Occipital lobe (tissue), 2 donors: ENCODE data around the gene WFDC11. TPM values are rescaled to one million over a fixed set of nuclear protein-coding genes. Genes with fewer than 3 reads are reported as not detected.
"Not testable (repeated sequence)": the region's sequence is repeated elsewhere in the genome, so short reads cannot be mapped to it uniquely, and the experiment has no call there.

ENCODE experiments used
- DNase-seq: peaks from one replicate; lab custom pipeline; 2025; lab: John Stamatoyannopoulos, UW
- total RNA-seq: library from RNA; depleted of rRNA; stranded (reverse); fragments of >200 nt; gene quantifications from one replicate; pipeline ENCODE4 v1.2.3, GENCODE V29; 2014

WFDC11 gene
- not detected for total RNA-seq

DNA sequence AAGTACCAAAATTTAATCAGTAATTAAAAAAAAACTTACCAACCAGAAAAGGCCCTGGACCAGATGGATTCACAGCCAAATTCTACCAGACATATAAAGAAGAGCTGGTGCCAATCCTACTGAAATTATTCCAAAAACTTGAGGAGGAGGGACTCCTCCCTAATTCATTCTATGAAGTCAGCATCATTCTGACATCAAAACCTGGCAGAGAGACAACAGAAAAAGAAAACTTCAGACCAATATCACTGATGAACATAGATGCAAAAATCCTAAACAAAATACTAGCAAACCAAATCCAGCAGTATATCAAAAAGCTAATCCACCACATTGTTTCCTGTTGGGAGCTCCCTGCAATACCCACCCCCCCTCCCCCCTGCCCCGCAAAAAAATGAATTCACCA, at the start of gene WFDC11:
Gene WFDC11, minus strand, starts transcription at position 101 of the 400 bp plus-strand sequence. CDS start 19,639 bp downstream, outside the sequence.
- no peak for DNase-seq

- DNase-seq, result not testable (repeated sequence)
Measured at GRCh38 chr20:45716141-45716688, 46.2 kb upstream of the WFDC11 start.

DNA sequence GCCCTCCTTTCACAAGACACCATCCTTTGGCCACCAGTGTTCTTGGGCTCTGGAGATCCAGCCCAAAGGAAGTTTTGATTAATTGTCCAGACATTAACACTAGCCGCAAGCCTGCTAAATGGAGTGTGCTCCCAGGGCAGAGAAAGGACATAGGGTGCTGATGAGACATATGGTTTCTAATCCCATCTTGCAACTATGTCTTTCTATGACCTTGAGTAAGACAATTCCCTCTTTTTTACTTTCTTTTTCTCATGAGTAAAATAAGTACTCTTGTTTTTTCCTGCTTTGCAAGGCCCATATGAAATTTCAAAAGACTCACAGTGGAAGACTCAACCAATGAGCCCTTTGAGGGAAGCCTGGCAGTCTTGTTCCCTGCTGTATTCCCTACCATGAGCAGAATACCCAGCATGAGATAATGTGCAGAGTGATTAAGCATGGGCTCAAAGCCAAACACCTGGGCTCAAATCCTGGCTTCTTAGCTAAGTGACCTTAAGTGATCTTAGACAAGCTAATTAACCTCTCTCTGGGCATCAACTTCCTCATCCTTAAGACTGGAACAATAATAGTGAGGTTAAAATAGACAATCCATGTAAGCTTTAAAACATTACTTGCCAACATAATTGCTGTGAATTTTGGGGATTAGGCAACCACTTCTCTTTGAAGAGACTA, 35.1 kb upstream of the WFDC11 start, which contains the start of gene WFDC10B:
Gene WFDC10B, minus strand, starts transcription at position 51 of the 669 bp plus-strand sequence. CDS start 19,027 bp downstream, outside the sequence.
- DNase-seq, result no peak

- DNase-seq, result no peak
Measured at GRCh38 chr20:45701873-45702272, 31.8 kb upstream of the WFDC11 start, which contains the start of gene WFDC13. Gene WFDC13 (plus strand): TSS chr20:45702038. CDS start chr20:45702124, 86 bp downstream.

- DNase-seq, result no peak
Measured at GRCh38 chr20:45701104-45701503, 31.1 kb upstream of the WFDC11 start.

GRCh38 chr20:45695496-45695895, 25.5 kb upstream of the WFDC11 start:
- no peak for DNase-seq

DNA sequence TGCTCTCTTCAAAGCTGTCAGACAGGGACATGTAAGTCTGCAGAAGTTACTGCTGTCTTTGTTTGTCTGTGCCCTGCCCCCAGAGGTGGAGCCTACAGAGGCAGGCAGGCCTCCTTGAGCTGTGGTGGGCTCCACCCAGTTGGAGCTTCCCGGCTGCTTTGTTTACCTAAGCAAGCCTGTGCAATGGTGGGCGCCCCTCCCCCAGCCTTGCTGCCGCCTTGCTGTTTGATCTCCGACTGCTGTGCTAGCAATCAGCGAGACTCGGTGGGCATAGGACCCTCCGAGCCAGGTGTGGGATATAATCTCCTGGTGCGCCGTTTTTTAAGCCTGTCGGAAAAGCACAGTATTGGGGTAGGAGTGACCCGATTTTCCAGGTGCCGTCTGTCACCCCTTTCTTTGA, 23.3 kb upstream of the WFDC11 start:
- not testable (repeated sequence) for DNase-seq

DNA sequence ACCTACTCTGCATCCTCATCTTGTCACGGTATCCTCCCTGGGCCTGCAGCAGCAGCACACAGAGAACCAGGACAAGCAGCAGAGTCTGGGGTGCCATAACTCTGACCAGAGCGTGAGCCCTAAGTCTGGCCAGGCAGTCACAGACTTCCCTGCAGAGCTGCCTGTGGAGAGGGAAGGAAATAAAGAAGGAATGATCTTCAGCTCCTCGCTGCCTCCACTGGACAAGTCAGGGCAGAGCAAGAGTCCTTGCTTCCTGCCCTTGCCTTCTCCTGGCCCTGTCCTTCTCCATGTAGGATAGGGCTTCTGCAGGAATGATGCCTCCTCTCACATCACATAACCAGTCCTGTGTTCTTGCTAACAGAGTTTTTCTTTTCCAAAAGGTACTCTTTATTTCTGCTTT, 15.9 kb upstream of the WFDC11 start:
- no peak for DNase-seq

DNA sequence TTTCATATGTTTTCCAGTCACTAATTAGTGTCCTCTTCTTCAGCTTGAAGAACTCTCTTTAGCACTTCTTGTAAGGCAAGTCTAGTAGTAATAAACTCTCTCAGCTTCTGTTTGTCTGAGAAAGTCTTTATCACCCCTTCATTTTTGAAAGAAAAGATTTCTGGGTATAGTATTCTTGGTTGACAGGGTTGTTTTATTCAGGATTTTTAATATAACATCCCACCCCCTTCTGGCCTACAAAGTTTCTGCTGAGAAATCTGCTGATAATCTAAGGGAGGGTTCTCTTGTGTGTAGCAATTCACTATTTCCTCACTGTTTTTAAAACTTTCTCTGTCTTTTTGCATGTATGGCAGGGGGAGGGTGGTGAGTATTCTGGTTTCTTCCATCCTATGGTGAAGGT, 9.6 kb upstream of the WFDC11 start:
- DNase-seq, result no peak

- no peak for DNase-seq
Measured at GRCh38 chr20:45672765-45673164, 2.7 kb upstream of the WFDC11 start.

DNA sequence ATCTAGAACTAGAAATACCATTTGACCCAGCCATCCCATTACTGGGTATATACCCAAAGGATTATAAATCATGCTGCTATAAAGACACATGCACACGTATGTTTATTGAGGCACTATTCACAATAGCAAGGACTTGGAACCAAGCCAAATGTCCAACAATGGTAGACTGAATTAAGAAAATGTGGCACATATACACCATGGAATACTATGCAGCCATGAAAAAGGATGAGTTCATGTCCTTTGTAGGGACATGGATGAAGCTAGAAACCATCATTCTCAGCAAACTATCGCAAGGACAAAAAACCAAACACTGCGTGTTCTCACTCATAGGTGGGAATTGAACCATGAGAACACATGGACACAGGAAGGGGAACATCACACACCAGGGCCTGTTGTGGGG, 13.0 kb downstream of the WFDC11 start:
- DNase-seq, result not testable (repeated sequence)

DNA sequence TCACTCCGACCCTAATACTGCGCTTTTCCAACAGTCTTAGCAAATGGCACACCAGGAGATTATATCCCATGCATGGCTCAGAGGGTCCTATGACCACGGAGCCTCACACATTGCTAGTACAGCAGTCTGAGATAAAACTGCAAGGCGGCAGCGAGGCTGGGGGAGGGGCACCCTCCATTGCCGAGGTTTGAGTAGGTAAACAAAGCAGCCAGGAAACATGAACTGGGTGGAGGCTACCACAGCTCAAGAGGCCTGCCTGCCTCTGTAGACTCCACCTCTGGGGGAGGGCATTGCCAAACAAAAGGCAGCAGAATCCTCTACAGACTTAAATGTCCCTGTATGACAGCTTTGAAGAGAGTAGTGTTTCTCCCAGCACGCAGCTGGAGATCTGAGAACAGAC, 18.3 kb downstream of the WFDC11 start:
- DNase-seq, result not testable (repeated sequence)

DNA sequence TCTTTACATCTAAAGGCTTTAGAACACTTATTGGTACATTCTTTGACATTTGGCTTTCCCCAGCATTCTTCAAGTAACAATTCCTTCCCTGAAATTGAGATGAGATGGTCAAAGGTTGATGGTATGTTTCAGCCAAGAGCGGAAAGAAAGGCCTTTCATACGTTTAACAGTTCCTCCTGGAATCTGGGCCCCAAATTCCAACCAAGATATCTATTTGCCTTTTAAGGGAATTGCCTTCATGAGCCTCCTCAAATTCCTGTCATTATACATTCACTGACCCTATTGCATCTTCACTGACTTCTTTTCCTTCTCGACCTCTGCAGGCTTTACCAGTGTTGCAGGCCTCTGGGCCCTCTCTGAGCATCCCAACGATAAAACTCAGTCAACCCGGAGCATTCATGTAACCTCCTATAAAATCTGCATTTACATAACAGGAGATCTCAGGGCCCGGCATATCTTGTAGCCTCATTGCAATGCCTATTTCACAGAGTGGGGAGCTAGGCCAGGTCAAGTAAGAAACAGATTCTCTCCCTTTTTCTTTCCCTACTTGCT, 20.7 kb downstream of the WFDC11 start:
- DNase-seq, result no peak

DNA sequence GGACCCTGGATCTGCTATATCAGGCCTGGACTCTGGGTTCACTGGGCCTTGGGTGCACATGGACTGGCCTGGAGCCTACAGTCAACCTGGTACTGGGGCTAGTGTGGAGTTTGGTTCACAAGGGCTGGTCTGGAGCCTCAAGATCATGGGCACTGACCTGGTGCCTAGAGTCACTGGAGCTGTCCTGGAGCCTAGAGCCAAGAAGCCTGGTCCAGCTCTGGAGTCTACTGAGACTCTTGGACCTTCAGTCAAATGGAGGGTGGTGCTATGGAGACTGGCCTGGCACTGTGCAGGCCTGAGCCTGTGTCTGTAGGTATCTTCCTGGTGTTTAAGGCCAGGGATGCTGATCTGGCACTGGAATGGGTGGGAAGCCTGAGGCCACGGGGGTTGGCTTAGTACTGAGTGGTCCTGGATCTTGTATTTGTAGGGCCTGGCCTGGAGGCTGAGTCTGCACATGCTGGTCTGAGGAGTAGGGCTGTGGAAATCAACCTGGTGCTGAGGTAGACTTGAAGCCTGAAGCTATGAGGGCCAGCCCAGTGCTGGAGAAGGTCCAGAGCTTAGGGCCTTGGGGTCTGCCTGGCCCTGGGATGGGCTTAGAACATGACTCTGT, 22.5 kb downstream of the WFDC11 start:
- no peak for DNase-seq

DNA sequence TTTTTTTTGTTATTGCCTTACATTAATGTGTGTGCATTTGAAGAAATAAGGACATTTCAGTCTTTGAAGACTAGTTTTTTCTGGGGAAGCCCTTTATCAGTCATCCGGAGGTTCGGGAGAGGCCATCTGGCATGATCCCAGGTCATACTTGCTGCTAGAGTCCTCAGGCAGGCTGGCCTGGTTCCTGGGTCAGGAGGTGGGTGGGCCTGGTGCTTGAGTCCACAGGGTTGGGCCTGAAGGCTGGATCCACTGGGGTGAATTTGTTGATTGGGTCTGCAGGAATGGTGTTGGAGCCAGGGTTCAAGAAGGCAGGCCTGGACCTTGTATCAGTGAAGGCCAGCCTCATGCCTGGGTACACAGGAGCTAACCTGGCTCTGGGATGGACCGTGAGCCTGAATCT, 23.2 kb downstream of the WFDC11 start:
- DNase-seq, result no peak

DNA sequence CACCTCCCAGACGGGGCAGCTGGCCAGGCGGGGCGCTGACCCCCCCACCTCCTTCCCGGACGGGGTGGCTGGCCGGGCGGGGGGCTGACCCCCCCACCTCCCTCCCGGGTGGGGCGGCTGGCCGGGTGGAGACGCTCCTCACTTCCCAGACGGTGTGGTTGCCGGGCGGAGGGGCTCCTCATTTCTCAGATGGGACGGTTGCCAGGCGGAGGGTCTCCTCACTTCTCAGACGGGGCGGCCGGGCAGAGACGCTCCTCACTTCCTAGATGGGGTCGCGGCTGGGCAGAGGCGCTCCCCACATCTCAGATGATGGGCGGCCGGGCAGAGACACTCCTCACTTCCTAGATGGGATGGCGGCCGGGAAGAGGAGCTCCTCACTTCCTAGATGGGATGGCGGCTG, 24.2 kb downstream of the WFDC11 start:
- not testable (repeated sequence) for DNase-seq

GRCh38 chr20:45641076-45641475, 29.0 kb downstream of the WFDC11 start:
- not testable (repeated sequence) for DNase-seq

- no peak for DNase-seq
Measured at GRCh38 chr20:45639687-45640086, 30.4 kb downstream of the WFDC11 start.

- DNase-seq, result no peak
Measured at GRCh38 chr20:45636513-45636912, 33.5 kb downstream of the WFDC11 start.

GRCh38 chr20:45631184-45631583, 38.9 kb downstream of the WFDC11 start, which contains the start of gene WFDC9:
Gene WFDC9 (minus strand): TSS chr20:45631284. CDS start chr20:45610181, 21,103 bp downstream.
- DNase-seq, result no peak

DNA sequence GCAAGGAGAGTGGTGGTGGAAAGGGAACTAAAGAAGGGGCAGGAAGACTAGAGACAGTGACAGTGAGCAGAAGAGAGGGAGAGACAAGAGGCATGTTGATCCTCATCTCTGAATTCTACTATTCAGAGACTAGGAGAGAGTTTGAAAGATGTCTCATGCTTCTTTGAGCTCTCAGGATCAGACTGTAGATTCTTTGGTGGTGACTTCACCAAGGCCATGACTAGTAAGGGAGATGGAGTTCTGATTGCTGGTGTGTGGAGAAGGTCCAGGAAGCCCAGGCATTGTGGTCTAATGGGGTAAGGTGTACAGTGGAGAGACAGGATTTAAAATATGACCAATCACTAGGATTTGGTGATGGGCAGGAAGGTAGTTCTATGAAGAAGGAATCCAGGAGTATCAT, 39.7 kb downstream of the WFDC11 start:
- no peak for DNase-seq

GRCh38 chr20:45629496-45630100, 40.4 kb downstream of the WFDC11 start, which contains the start of gene WFDC10A:
Gene WFDC10A (plus strand): TSS chr20:45629739. CDS start chr20:45629814, 75 bp downstream.
- DNase-seq, result no peak
